NK-92 (cell line): Measurements from ENCODE around the gene TRIM38.

Experiments
- DNase-seq: peaks from one replicate; lab custom pipeline; 2025; ENCODE audit not compliant: unreplicated experiment; lab: John Stamatoyannopoulos, UW

Gene TRIM38

GRCh38 chr6:26026833-26027490, 64.4 kb downstream of the TRIM38 start:
- peak; percentile 57 for DNase-seq

DNA sequence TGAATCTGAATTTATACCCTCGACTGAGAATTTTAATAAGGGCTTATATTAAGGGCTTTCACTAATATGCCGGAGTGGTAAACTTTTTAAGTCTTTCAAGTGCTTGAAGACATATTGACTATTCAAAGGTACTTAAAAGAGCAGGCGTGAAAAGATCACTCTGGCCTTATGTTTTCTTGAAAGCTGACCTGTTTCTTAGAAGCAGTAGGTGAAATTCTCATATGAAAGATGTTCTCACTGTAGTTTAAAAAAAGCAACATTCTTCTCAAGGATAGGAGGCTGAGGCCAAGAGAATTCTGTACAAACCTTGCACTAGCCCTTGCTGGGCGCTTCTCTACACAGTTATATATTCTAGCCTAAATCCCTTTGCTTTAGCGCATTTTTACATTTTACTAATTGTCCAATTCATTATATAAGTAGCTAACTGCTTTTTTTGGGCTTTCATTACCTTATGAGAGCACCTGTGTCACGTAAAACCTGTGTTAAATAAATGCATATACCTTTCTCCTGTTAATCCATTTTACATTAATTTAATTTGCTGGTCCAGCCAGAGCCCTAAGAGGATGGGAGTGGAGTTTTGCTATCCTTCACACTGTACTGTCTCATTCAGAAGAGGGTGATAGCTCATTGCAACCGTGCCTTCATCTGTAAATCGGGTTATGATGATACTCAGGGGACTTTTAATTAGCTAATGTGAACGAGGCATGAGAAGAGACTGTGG, 65.0 kb downstream of the TRIM38 start:
- DNase-seq, result no peak

DNA sequence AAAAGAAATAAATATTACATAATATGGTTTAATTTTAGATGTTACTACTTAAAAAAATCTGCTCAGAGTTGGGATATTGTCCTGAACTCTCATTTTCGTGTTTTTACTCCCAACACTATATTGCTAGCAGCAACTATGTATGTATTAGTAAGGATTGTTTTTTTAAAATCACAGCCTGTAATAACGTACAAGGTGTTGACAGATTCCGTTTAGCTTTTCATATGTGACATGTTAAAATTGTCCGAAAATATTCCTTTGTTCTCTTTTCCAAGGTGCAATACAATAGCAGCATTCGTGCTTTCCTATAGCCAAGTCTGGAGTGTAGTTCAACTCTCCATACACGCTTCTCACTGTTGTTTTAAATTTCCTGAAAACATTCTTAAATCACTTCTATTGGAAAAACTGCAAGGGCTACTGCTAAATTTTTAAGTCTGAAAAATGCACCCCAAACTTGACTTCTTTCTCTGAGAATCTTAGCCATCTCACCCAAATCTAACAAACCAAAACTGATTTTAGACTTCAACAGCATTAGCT, 65.7 kb downstream of the TRIM38 start:
- no peak for DNase-seq

DNA sequence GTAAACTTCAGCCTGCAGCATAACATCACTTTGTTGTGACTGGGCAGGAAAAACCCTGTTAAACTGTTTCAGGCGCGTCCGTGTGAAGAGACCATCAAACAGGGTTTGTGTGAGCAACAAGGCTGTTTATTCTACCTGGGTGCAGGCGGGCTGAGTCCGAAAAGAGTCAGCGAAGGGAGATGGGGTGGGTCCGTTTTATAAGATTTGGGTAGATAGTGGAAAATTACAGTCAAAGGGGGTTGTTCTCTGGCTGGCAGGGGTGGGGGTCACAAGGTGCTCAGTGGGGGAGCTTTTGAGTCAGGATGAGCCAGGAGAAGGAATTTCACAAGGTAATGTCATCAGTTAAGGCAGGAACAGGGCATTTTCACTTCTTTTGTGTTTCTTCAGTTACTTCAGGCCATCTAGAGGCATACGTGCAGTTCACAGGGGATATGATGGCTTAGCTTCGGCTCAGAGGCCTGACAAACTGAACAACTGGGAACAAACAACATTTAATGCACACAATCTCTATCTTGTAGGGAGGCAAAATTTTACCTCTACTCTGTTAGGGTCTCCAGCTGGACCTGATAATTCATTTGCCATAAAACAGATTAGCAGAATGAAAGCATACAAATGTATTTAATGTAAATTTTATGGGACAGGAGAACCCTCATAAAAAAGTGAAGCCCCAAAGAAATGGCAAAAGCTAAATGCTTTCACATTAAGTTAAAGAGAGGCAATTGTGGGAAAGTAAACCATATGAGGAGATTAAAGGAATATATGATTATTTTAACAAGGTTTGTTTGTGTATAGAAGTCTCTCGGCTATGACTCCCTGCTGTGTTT, 66.4 kb downstream of the TRIM38 start:
- no peak for DNase-seq

DNA sequence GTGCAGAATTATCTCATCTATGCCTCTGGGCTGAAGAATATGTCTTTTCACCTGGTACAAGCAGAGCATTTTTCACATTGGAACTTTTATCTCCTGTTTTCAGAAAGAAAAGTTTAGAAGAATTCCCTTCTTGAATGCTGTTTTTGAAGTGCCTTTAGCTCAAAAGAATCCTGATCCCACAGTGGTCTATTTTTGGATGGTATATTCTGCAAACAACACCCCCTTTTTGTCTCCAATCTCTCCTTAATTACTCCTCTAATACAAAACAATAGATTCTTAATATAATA, 66.9 kb downstream of the TRIM38 start:
- no peak for DNase-seq

DNA sequence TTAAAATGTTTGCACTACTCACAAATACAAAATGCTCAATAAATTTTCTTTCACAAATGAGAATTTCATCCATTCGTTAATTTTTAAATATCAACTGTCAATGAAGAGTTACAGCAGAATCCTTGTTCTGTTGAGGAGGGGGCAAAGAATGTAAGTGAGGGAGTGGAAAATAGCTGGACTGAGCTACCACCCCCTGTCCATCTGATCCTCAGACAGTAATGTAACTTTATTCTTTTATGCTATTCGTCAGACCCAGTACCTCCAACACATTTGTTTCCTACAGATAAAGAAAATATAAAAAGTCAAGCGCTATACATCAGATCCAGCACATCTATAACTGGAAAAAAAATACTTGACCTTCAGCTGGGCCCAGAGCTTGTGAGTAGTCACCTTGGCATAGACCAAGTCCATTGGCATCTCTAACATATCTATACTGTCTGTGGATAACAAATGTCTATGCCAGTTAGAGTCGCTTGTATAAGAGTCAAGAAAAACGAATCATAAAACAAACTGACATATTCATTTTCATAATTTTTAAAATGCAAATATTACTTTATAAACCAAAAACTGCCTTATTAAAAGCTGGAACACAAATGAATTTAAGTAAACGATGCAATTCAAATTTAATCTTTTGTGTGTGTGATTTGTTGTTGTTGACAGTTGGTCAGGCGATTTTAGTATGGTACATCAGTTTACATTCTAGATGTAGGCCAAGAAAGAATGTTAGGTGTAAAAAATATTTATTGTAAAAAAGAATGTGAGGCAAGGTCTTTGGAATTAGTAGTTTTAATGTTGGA, 67.5 kb downstream of the TRIM38 start:
- no peak for DNase-seq

- no peak for DNase-seq
These were observed 68.1 kb downstream of the TRIM38 start for GRCh38 chr6:26030716-26031115.

GRCh38 chr6:26031151-26031594, 68.6 kb downstream of the TRIM38 start:
- no peak for DNase-seq

- peak; percentile 29 for DNase-seq
These were observed 69.2 kb downstream of the TRIM38 start for GRCh38 chr6:26031595-26032339.

DNA sequence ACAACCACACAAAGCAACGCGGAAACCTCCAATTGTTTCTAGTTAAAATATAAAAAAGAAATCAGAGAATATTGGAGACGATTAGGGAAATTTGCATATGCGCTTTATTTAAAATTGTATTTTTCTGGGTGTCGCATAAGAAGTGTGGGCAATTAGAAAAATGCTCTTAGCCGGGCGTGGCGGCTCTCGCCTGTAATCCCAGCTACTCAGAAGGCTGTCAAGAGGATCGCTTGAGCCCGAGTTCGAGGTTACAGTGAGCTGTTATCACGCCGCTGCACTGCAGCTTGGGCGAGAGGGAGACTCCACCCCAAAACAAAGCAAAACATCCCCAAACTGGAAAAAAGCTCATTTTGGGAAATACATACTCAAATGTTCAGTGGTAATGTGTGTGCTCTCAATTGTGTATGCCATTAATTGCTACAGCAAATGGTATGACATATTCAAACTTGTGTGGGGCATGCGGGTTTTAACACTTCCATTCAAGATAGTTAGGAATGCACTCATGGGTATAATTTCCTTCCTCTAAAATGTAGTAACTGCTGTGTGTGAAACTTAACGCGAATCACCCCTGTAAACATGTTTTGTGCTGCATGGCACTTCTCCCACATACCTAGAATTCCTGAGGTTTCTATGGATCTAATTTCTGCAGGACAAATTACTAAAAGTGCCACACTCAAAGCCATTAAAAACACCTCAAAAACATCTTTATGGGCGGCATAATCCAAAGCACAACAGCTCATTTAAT, 69.9 kb downstream of the TRIM38 start:
- no peak for DNase-seq

GRCh38 chr6:26033085-26033940, 70.7 kb downstream of the TRIM38 start:
- no peak for DNase-seq

GRCh38 chr6:26033941-26034354, 71.3 kb downstream of the TRIM38 start:
- no peak for DNase-seq

- no peak for DNase-seq
These were observed 72.3 kb downstream of the TRIM38 start for GRCh38 chr6:26034905-26035304.
